Neuron (in vitro differentiated cells): ENCODE data around the gene AWAT2.

Experiments used
- H2AFZ ChIP-seq: one replicate; pipeline ENCODE4 v1.6.1; 2013; ENCODE audit warnings: low read depth, mild to moderate bottlenecking, inconsistent platforms, low read length, moderate library complexity
- H3K27me3 ChIP-seq: one replicate; pipeline ENCODE4 v1.6.1; 2013; ENCODE audit warnings: low read length; ENCODE audit not compliant: insufficient read depth
- H3K36me3 ChIP-seq: one replicate; pipeline ENCODE4 v1.6.1; 2013; ENCODE audit warnings: low read length; ENCODE audit not compliant: insufficient read depth
- H3K4me1 ChIP-seq: one replicate; pipeline ENCODE4 v1.6.1; 2013; ENCODE audit warnings: low read length; ENCODE audit not compliant: insufficient read depth
- H3K4me3 ChIP-seq: 2 replicates; pipeline ENCODE4 v1.5.1; 2013; ENCODE audit warnings: mild to moderate bottlenecking, low read length, moderate library complexity
- H3K9me3 ChIP-seq: one replicate; pipeline ENCODE4 v1.6.1; 2013; ENCODE audit warnings: low read length

AWAT2 gene, protein sequence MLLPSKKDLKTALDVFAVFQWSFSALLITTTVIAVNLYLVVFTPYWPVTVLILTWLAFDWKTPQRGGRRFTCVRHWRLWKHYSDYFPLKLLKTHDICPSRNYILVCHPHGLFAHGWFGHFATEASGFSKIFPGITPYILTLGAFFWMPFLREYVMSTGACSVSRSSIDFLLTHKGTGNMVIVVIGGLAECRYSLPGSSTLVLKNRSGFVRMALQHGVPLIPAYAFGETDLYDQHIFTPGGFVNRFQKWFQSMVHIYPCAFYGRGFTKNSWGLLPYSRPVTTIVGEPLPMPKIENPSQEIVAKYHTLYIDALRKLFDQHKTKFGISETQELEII

DNA sequence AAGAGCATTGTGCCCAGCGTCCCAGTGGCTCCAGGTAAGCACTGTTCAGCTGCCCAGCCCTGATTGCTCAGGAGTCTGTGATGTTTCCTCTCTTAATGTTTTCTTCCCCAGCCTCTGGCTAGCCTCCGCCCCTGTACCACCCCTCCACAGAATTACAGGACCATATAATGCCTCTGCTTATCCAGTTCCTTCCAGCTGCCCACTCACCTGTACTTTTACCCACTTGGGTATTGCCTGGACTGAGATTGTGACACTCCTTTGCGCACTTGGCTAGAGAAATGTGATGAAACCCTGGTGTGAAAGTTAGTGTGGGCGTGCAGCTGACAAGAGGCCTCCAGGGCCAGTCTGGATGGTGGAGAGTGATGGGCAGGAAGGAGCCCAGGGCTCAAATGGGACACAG is at the start of gene AWAT2:
AWAT2 (minus strand) TSS at position 14 of the 400 bp plus-strand sequence; CDS start at position 8, 6 bp downstream.
- Histone ChIP-seq H3K27me3 (peaks cover 2% of the 10 kb centered on the region), H3K36me3 (no peaks in the 10 kb centered on the region), H3K4me1 (no peaks in the 10 kb centered on the region), H3K4me3 (no peak within 1 kb of the TSS), H3K9me3 (no peaks in the 10 kb centered on the region), H2AFZ (no peak within 1 kb of the TSS)

DNA sequence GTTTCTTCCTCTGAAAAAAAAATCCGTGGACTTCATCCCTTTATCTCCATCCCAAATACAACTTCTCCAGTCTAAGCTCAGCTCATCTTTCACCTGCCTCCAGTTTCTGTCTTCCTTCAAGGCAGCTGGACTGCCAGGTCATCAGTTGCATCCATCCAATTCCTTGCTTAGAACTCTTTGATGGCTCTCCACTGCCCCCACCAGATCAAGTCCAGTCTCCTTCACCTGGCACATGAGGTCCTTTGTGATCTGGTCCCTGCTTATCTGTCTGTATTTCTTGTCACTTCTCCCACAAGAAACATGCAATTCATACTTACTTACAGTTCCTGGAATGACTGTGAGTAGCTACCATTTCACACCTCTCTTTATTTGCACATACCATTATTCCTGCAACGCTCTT is 46.3 kb upstream of the AWAT2 start:
- H2AFZ ChIP-seq = no peak overlapping the region
- no peak overlapping the region for H3K4me3 ChIP-seq
- no peaks in the 10 kb centered on the region for H3K27me3 ChIP-seq
- H3K36me3 ChIP-seq = no peaks in the 10 kb centered on the region
- H3K4me1 ChIP-seq = no peaks in the 10 kb centered on the region
- H3K9me3 ChIP-seq = no peaks in the 10 kb centered on the region

DNA sequence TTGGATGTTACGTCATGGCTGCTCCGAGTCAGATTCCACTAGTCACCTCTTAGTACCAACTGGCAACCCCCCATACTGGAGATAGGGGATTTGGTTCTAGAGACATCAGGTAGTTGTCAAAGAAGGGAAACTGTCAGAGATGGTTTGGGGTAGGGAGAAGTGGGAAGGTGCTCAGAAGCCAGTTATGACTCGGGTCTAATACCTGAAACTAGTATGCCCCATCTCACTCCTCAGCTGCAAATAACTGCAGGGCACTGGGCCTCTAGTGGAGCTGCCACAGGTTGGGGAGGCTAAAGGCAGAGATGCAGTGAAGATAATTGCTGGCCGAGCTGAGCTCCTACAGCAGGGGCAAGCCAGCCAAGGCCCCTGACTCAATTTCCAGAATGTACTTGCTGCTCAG is 42.5 kb upstream of the AWAT2 start:
- Histone ChIP-seq H3K4me3 (no peak overlapping the region), H3K9me3 (no peaks in the 10 kb centered on the region), H3K4me1 (no peaks in the 10 kb centered on the region), H2AFZ (no peak overlapping the region), H3K36me3 (no peaks in the 10 kb centered on the region), H3K27me3 (no peaks in the 10 kb centered on the region)

DNA sequence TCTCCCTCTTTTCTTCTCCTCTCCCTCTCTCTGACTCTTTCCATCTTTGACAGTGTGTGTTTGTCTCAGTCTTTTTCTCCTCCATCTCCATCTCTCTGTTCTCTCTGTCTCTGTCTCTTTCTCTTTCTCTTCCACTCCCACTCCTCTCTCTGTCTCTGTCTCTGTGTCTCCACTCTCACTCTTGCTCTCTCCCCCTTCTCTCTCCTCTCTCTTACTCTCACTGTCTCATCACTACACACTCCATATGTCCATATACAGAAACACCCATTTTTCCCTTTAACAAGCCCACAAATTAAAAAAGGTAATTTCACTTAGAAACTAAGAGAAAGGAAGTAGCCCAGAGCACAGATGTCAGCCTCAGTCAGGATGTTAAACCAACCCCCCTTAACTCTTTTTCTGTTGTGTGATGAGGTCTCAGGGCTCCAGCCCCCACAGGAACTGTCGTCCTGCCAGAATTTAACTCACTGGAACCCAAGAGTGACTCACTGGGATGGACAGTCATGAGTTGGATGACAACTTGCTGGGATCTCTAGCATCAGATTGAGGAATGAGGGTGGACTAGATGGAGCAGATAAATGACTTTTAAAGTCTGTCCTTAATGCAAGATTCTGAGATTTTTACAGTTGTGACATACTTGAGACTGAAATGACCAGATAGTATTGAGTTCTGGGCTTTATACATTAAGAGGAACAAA is 40.0 kb upstream of the AWAT2 start:
- H3K4me3 ChIP-seq = no peak overlapping the region
- H3K27me3 ChIP-seq = no peaks in the 10 kb centered on the region
- no peaks in the 10 kb centered on the region for H3K4me1 ChIP-seq
- no peaks in the 10 kb centered on the region for H3K9me3 ChIP-seq
- H3K36me3 ChIP-seq = no peaks in the 10 kb centered on the region
- H2AFZ ChIP-seq = no peak overlapping the region

DNA sequence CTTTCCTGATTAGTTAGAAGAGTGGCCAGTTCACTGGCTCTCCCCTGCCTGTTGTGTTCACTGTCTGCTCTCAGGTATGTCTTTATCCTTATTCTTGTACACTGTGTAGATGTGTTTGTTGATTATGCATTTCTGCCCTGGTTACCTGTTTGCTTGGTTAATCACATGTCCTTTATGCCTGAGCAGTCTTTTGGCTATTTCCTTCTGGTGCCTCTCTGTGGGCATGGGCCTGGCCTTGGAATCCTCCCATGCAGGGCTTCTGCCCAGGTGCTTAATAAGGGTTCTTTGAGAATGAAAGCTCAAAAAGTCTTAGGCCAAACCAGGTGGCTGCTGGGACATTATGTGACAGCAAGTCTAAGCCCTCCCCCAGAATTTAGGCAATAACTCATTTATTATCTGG is 39.0 kb upstream of the AWAT2 start:
- no peaks in the 10 kb centered on the region for H3K27me3 ChIP-seq
- H3K4me3 ChIP-seq = no peak overlapping the region
- H3K36me3 ChIP-seq = no peaks in the 10 kb centered on the region
- H3K9me3 ChIP-seq = no peaks in the 10 kb centered on the region
- H2AFZ ChIP-seq = no peak overlapping the region
- no peaks in the 10 kb centered on the region for H3K4me1 ChIP-seq

DNA sequence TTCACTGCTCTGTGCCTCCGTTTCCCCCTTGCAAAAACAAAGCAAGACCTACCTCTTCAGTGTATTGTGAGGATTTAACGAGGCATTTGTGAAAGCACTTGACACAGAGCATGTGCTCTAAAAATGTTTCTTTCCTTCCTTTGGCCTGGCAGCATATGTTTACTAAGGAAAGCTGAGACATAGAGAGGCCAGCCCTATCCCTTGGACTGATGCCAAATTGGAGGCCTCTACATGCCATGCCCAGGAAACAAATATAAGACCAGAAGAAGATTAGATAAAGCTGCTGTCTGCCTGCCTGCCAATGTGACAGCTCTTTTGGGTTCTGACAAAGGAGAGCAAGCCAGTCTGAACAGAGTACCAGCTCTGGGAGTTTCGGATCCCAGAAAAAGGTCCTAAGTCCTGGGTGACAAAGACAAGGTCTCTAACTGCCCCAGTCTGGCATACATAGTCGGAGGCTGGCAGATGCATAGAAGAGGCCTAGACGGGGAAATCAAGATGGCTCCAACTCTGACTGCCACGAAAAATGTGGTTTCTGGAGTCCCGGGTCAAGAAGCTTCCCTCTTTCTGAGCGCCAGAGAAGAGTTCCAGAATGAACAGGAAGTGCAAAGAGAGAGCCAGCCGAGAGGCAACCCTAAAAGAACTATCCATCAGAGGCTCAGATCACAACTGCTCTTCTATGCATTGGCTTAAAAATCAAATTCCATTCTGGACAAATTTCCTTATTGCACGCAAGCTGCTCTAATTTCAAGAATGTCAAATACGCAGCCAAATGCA is 38.3 kb upstream of the AWAT2 start:
- H3K27me3 ChIP-seq = no peaks in the 10 kb centered on the region
- H3K4me3 ChIP-seq = no peak overlapping the region
- H3K9me3 ChIP-seq = no peaks in the 10 kb centered on the region
- no peak overlapping the region for H2AFZ ChIP-seq
- no peaks in the 10 kb centered on the region for H3K4me1 ChIP-seq
- H3K36me3 ChIP-seq = no peaks in the 10 kb centered on the region

DNA sequence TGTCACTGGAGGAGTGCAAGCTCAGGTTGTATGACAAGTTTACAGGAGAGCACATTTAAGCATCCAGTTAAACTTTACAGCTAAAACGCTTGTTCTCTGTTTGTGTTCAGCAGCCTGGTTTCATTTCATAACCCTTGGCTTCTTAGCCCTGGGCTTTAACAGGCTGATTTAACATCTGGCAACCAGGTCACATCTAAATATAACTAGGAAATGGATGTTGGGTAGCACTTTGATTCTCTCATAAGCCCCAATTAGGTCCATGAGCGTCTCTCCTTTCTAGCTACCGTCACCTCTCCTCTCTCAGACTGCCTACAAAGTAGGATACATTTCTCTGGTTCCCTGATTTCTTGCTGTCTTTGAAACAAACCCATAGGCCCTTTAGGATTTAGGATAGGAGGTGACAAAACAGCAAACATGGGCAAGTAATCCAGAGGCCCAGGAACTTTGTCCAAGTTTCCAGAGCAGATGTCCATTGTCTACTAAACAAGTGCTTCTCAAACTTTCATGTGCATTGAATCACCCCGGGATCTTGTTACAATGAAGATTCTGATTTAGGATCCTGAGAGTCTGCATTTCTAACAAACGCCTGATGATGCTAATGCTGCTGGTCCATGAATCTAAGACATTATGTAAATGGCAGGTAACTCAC is 35.0 kb upstream of the AWAT2 start:
- H3K9me3 ChIP-seq = no peaks in the 10 kb centered on the region
- H3K4me1 ChIP-seq = no peaks in the 10 kb centered on the region
- no peaks in the 10 kb centered on the region for H3K27me3 ChIP-seq
- H2AFZ ChIP-seq = no peak overlapping the region
- no peak overlapping the region for H3K4me3 ChIP-seq
- H3K36me3 ChIP-seq = no peaks in the 10 kb centered on the region

DNA sequence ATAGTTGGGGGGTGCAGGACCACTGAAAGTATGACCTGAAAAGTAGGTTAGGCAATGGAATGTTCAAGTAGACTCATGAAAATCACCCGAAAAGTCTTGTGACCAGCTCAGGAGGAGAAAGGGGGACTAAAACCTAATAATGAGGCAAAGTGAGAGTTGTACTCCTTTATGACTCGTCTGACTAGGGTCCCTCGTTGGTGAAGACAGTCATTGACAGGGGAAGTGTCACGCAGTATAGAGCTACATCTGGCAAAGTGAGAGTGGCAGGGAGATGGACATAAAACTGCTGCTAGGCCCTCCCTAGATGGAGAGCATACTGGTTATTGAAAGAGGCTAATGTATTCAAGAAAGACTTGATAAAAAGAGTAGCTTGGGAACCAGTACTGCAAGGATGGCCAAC is 33.0 kb upstream of the AWAT2 start:
- Histone ChIP-seq H3K27me3 (no peaks in the 10 kb centered on the region), H2AFZ (no peak overlapping the region), H3K36me3 (no peaks in the 10 kb centered on the region), H3K9me3 (no peaks in the 10 kb centered on the region), H3K4me1 (no peaks in the 10 kb centered on the region), H3K4me3 (no peak overlapping the region)

DNA sequence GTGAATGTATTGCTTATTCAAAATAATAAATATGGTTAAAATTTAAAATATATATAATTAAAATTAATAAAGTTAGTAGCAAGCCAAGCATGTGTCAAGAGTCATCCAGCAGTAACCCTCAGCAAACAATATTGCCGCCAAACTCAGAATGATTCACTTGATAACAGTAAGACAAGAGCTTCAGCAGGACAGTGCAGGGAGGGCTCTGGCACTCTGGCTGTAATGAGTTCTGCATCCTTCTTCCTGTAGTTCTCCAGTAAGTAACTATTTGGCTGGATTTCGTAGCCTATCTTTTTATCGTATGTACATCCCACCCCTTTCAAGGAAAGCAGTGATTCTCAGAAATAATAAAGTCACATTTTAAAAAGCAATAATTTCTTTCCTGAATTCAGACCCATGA is 30.1 kb upstream of the AWAT2 start:
- Histone ChIP-seq H3K9me3 (no peaks in the 10 kb centered on the region), H3K27me3 (no peaks in the 10 kb centered on the region), H3K36me3 (no peaks in the 10 kb centered on the region), H3K4me3 (no peak overlapping the region), H3K4me1 (no peaks in the 10 kb centered on the region), H2AFZ (no peak overlapping the region)

DNA sequence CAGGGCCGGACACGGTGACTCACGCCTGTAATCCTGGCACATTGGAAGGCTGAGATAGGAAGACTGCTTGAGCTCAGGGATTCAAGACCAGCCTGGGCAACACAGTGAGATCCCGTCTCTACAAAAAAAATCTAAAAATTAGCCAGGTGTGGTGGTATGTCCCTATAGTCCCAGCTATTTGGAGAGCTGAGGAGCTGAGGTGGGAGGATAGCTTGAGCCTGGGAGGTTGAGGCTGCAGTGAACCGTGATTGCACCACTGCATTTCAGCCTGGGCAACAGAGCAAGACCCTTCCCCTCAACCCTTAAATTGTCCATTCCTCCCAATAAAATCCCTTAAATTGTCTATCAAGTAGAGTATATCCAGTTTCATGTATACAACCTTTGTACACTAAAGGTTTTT is 29.6 kb upstream of the AWAT2 start:
- H3K9me3 ChIP-seq = no peaks in the 10 kb centered on the region
- no peak overlapping the region for H2AFZ ChIP-seq
- H3K27me3 ChIP-seq = no peaks in the 10 kb centered on the region
- H3K4me1 ChIP-seq = no peaks in the 10 kb centered on the region
- H3K4me3 ChIP-seq = no peak overlapping the region
- no peaks in the 10 kb centered on the region for H3K36me3 ChIP-seq

DNA sequence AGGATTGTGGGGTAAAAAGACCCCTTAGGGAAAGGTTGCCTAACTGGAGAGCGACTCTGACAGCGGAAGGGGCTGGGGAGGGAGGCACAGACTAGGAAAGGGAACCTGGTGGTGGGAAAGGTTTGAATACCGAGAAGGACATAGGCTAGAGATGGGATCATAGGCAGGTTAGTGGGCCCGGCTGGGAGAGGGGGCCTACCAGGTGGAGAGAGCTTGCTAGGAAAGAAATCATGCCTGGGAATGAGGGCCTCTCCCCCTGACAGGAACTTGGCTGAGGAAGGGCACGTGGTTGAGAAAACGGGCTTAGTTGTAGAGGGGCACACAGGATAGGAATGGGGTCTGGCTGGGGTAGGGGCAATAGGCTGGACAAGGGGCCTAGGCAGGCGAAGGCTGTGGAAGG is 16.9 kb upstream of the AWAT2 start:
- Histone ChIP-seq H3K27me3 (peaks cover 8% of the 10 kb centered on the region), H3K9me3 (no peaks in the 10 kb centered on the region), H3K36me3 (no peaks in the 10 kb centered on the region), H3K4me3 (no peak overlapping the region), H2AFZ (no peak overlapping the region), H3K4me1 (no peaks in the 10 kb centered on the region)

DNA sequence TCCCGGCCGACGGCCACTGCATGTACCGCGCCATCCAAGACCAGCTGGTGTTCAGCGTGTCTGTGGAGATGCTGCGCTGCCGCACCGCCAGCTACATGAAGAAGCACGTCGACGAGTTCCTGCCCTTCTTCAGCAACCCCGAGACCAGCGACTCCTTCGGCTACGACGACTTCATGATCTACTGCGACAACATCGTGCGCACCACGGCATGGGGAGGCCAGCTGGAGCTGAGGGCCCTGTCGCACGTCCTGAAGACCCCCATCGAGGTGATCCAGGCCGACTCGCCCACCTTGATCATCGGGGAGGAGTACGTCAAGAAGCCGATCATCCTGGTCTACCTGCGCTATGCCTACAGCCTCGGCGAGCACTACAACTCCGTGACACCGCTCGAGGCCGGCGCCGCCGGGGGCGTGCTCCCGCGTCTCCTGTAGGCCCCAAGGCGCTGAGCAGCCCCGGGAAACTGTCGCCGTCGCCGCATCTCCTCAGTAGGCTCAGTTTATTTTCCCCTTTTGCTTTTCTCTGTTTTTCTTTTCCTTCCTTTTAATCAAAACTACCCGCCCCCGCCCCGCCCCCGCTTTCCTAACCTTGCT is 13.3 kb upstream of the AWAT2 start:
- H3K4me1 ChIP-seq = no peaks in the 10 kb centered on the region

More for the DNA sequence above, 13.3 kb upstream of the AWAT2 start:
- Histone ChIP-seq H3K9me3 (no peaks in the 10 kb centered on the region), H3K4me3 (no peak overlapping the region), H3K27me3 (peaks cover 3% of the 10 kb centered on the region), H2AFZ (no peak overlapping the region), H3K36me3 (no peaks in the 10 kb centered on the region)
